ENCODE measurements around the gene MCM3AP. TPM values are rescaled to one million over a fixed set of nuclear protein-coding genes. Genes with fewer than 3 reads are reported as not detected.
"Not testable (repeated sequence)": the region's sequence is repeated elsewhere in the genome, so short reads cannot be mapped to it uniquely, and the experiment has no call there.

MCM3AP gene
- polyA plus RNA-seq, 4 donors: 65.3 to 106 (median 73.4) TPM

GRCh38 chr21:46312949-46313348, 27.5 kb upstream of the MCM3AP start:
- no peak for DNase-seq (ENCODE audit: low read depth in 4 of 4, low spot score in 3 of 4)

- DNase-seq (ENCODE audit: low read depth in 4 of 4, low spot score in 3 of 4): no peak
Observed at GRCh38 chr21:46311568-46311967, 26.2 kb upstream of the MCM3AP start.

GRCh38 chr21:46310260-46310659, 24.8 kb upstream of the MCM3AP start:
- DNase-seq (ENCODE audit: low read depth in 4 of 4, low spot score in 3 of 4): not testable (repeated sequence)

GRCh38 chr21:46308431-46308830, 23.0 kb upstream of the MCM3AP start:
- no peak for DNase-seq (ENCODE audit: low read depth in 4 of 4, low spot score in 3 of 4)

DNA sequence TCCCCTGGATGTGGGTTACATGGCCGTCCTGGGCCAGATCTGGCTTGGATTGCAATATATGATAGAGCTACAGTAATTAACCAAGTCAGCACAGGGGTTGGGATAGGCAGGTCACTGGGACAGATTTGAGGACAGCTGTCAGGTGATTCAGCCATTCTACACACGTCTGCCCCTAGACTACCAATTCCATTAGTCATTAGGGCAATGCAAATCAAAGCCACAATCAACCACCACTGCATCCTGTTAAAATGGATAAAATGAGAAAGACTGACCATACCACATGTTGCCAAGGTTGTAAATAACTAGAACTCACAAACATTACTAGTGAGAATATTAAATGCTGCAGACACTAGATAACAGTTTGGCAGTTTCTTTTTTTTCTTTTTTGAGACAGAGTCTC, 22.2 kb upstream of the MCM3AP start:
- no peak for DNase-seq (ENCODE audit: low read depth in 4 of 4, low spot score in 3 of 4)

DNA sequence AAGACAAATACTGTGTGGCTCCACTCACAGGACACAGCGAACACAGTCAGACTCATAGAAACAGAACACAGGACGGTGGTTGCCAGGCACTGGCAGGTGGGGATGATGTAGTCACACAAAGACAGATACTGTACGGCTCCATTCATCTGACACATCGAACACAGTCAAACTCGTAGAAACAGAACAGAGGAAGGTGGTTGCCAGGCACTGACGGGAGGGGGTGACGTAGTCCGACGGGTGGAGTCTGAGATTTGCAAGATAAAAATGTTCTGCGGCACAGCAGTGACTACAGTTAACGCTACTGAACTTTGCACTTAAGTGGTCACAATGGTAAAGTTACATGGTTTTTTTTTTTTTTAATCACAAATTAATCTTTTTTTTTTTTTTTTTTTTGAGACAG, 19.5 kb upstream of the MCM3AP start:
- DNase-seq (ENCODE audit: low read depth in 4 of 4, low spot score in 3 of 4): no peak

DNA sequence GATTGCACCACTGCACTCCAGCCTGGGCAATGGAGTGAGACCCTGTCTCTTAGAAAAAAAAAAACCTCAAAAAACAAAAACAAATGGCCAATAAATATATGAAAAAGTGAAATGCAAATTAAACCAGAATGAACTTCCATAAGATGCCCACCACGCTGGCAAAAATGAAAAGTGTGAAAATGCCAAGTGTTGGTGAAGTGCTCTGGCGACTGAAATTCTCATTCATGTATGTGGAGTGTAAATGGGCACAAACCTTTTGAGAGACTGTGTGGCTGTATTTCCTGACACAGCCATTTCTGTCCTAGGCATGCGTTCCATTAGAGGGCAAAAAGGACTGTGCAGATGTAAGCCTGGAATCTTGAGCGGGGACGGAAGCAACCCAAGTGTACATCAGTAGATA, 19.0 kb upstream of the MCM3AP start:
- no peak for DNase-seq (ENCODE audit: low read depth in 4 of 4, low spot score in 3 of 4)

DNA sequence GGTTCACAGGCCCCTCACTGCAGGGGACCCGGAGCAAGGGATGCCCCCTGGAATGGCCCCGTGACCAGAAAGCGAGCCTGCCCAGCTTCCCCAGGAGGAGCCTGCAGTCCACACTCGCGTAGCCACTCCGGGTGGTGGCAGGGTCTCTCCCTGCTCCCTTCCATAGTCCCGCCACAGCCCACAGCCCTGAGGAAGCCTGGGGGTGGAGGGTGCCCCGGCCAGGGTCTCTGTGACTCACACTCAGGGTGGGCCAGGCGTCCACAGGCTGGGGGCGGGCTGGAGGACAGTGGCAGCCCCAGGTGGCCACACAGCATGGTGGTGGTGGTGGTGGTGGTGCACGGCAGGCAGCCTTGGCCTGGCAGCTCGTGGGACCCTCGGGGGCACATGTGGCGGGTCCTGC, 16.3 kb upstream of the MCM3AP start:
- DNase-seq (ENCODE audit: low read depth in 4 of 4, low spot score in 3 of 4): no peak

DNA sequence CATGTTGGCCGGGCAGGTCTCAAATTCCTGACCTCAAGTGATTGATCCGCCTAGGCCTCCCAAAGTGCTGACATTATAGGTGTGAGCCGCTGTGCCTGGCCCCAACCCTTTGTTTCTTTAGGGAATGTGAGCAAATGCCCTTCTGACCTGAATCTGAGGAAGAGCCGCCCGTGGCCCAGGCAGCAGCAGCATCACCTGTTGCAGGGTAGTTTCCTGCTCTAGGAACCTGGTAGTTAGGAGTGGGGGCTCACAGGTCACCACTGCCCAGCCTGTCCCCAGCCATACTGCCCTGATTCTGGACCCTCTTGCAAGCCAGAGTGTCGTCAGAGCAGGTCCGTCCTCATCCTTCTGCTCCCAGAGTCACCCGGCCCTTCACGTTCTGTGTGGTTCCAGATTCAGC, 13.8 kb upstream of the MCM3AP start:
- no peak for DNase-seq (ENCODE audit: low read depth in 4 of 4, low spot score in 3 of 4)

- DNase-seq (ENCODE audit: low read depth in 4 of 4, low spot score in 3 of 4): no peak
Observed at GRCh38 chr21:46297338-46298271, 12.2 kb upstream of the MCM3AP start.

- DNase-seq (ENCODE audit: low read depth in 4 of 4, low spot score in 3 of 4): peak in 2 of 4 donors; percentile 55 to 62
Observed at GRCh38 chr21:46295996-46296752, 10.8 kb upstream of the MCM3AP start.

DNA sequence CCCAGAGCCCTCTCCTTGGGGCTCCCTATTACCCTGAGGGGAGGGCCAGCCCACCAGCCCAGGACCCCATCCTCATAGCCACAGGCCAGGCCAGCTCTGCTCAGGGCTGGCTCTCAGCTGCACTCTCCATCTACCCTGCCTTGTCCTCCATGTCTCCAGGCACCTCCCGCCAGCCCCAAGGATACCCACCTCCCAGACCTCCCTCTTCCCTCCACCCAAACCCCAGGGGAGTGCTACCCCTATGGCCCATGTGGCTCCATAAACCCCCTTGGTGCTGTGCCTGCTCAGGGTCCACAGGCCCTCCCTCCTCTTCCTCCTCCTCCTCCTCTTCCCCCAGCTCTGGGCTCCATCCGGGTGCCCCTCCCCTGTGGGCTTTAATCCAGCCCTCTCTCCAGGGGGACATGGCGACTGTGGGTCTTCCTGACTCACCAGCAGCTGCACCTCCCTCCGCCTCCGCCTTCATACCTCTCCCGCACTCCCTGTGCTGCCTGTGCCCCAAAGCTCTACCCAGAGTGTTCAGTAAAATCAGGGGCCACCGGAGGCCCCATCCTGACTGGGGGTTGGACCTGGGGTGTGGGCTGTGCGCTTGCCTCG, 9.9 kb upstream of the MCM3AP start:
- no peak for DNase-seq (ENCODE audit: low read depth in 4 of 4, low spot score in 3 of 4)

DNA sequence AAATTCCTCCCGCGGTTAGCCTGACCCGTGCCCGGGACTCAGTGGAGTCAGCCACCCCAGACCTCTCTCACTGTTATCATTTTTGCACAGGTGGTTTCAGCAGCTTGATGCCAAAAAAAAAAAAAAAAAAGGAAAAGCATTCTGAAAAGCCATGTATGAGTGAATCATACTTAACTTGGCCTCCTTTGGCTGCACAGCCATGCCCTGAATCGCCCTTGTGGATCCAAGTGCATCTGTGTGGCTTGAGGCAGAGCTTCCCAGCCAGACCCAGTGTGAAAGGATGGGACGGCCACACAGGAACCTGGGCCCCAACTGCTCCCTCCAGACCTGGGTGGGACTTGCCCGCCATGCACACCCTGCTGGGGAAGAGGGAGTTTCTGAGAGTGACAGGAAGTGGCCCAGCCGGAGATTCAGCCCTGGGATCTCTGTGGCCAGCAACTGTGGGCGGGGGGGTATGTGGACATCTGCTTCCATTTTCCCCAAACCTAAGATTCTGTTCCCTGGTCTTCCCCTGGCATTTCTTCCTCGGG, 9.3 kb upstream of the MCM3AP start:
- no peak for DNase-seq (ENCODE audit: low read depth in 4 of 4, low spot score in 3 of 4)

DNA sequence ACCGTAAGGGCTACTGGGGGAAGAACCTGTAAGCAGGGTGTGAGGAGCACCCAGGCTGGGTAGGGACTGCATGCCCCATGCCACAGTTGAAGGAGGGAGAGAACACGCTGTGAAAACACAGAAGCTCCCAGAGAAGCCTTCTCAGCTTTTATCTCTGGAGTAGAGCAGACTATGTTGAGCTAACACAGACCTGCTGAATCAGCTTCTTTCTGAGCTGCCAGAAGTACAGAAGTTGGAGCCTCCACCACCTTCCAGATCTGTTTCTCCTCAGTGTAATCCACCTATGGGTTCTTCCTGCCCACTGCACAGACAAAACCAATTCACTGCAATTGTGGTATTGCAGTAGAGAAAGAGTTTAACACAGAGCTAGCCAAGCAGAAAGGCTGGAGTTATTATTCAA, 6.2 kb upstream of the MCM3AP start:
- DNase-seq (ENCODE audit: low read depth in 4 of 4, low spot score in 3 of 4): no peak

DNA sequence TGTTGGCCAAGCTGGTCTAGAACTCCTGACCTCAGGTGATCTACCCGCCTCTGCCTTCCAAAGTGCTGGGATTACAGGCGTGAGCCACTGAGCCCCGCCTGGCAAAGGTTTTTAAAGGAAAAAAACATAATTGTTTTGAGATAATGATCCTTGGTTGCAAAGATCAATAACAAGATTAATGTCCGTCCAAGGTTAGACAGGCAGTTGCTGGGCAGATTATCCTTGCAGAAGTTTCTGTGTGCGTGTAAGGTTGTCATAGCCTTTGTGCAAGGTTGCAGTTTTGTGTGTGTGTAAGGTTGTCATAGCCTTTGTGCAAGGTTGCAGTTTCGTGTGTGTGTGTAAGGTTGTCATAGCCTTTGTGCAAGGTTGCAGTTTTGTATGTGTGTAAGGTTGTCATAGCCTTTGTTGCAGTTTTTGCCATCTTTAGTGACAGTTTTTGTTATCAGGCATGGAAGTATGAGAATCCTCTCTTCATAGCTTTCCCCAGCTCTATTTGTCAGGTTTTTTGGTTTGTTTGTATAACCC, 4.3 kb upstream of the MCM3AP start:
- no peak for DNase-seq (ENCODE audit: low read depth in 4 of 4, low spot score in 3 of 4)

DNA sequence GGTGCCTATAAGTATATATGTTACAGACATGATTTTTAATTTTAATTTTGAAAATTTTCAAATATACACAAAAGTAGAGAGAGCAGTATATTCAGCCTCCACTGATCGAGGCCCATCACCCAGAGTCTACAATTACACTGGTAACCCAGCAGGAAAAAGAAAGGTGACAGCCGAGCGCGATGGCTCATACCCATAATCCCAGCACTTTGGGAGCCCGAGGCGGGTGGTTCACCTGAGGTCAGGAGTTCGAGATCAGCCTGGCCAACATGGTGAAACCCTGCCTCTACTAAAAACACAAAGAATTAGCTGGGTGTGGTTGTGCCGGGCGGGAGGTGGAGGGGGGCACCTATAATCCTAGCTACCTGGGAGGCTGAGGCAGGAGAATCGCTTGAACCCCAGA, 2.1 kb upstream of the MCM3AP start:
- no peak for DNase-seq (ENCODE audit: low read depth in 4 of 4, low spot score in 3 of 4)

DNA sequence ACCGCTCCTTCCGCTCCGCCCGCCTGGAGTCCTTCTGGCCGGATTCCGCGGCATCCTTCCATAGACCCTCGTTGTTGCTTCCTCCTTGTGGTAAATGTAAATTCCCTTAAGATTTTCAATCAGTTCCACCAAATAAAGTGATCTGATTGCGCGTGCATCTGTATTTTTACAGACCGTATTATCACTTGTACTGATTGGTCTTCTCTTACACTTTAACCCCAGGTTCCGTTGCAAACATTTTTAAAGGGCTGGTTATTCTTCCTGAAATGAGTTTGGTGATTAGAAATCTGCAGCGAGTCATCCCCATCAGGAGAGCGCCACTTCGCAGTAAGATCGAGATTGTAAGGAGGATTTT, 1.2 kb upstream of the MCM3AP start:
- no peak for DNase-seq (ENCODE audit: low read depth in 4 of 4, low spot score in 3 of 4)

- peak in 3 of 4 donors; percentile 80 to 83 (median 82) for DNase-seq (ENCODE audit: low read depth in 4 of 4, low spot score in 3 of 4)
Observed at GRCh38 chr21:46285761-46286647, 593 bp upstream of the MCM3AP start, which contains the start of gene YBEY. Gene YBEY (plus strand): TSS chr21:46286342. CDS start chr21:46286914, 572 bp downstream.

GRCh38 chr21:46284733-46285132, 678 bp downstream of the MCM3AP start:
- no peak for DNase-seq (ENCODE audit: low read depth in 4 of 4, low spot score in 3 of 4)

DNA sequence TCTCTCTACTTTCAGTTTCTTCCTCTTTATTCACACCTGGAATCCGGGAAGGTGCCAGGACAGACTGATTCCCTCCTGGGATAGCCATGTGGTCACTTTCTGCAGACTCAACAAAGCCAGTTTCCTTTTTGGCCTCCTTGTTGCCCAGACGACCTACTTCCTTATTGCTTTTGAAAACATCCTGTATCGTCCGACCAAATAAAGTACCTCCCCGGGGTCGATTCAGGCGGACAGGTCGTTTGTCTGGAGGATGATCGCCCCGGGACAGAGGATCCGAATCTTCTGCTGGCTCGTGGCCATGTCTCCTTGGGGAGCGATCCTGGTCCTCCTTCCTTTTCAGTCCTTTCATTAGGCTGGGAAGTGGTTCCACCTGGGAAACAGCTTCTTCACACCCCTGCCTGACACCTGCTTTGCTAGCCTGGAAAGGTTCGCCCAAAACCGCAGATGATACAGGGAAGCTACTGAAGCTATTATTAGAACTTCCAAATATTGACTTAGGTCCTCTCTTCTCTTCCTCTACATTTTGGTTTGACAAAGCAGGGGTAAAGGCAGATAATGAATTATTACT, 1.2 kb downstream of the MCM3AP start:
- no peak for DNase-seq (ENCODE audit: low read depth in 4 of 4, low spot score in 3 of 4)
